IMR-90 (cell line): Measurements from ENCODE around the gene FPR2. TPM values are rescaled to one million over a fixed set of nuclear protein-coding genes. Genes with fewer than 3 reads are reported as not detected.

ENCODE experiments used
- ATAC-seq: fragments of 200-7000 bp; cut with Tn5 transposase; 2 replicates; pipeline ENCODE4 v1.9.1; 2020; ENCODE audit warnings: low read depth, mild to moderate bottlenecking, moderate library complexity
- BruUV-seq: library from RNA; stranded (reverse); fragments of 400-500 nt; replicated peaks from 2 replicates; lab custom pipeline; 2021; lab: Mats Ljungman, UMichigan
- CTCF ChIA-PET: fragments of 300-600 bp; formaldehyde crosslinking; extraction: SDS; loops from one replicate; lab custom pipeline; 2021; ENCODE audit warnings: antibody characterized with exemption; lab: Yijun Ruan, JAX
- POLR2A ChIA-PET: fragments of 300-600 bp; sonication (Branson Sonifier 250); formaldehyde crosslinking; loops from one replicate; lab custom pipeline; 2022; ENCODE audit warnings: antibody characterized with exemption; ENCODE audit not compliant: unreplicated experiment; lab: Charles Lee
- DNase-seq: peaks from one replicate; pipeline ENCODE4 v3.0.0; 2013
- H2AFZ ChIP-seq: replicated peaks from 2 replicates; pipeline ENCODE3; 2013; ENCODE audit warnings: low read length, mild to moderate bottlenecking; ENCODE audit not compliant: poor library complexity
- H2AK5ac ChIP-seq: 2 replicates; pipeline ENCODE4 v1.6.1; 2013; ENCODE audit warnings: low read depth, low read length, inconsistent platforms
- H2AK9ac ChIP-seq: replicated peaks from 2 replicates; pipeline ENCODE3; 2013; ENCODE audit warnings: mild to moderate bottlenecking, low read depth, low read length, moderate library complexity; ENCODE audit not compliant: poor library complexity
- H2BK120ac ChIP-seq: 2 replicates; pipeline ENCODE4 v1.6.1; 2013; ENCODE audit warnings: low read depth, low read length, inconsistent platforms
- H2BK15ac ChIP-seq: 3 replicates; pipeline ENCODE4 v1.6.1; 2013; ENCODE audit warnings: low read depth, low read length, inconsistent platforms
- H2BK20ac ChIP-seq: 2 replicates; pipeline ENCODE4 v1.6.1; 2013; ENCODE audit warnings: low read depth, mild to moderate bottlenecking, inconsistent platforms, low read length, moderate library complexity
- H2BK5ac ChIP-seq: 2 replicates; pipeline ENCODE4 v1.6.1; 2013; ENCODE audit warnings: mild to moderate bottlenecking, low read depth, low read length, inconsistent platforms; ENCODE audit not compliant: poor library complexity, severe bottlenecking
- H3K14ac ChIP-seq: replicated peaks from 2 replicates; pipeline ENCODE4 v1.6.1; 2013; ENCODE audit warnings: low read depth, low read length, inconsistent platforms
- H3K18ac ChIP-seq: 2 replicates; pipeline ENCODE4 v1.6.1; 2013; ENCODE audit warnings: low read depth, low read length, control low read depth
- H3K23ac ChIP-seq: 2 replicates; pipeline ENCODE4 v1.6.1; 2013; ENCODE audit warnings: low read depth, low read length, inconsistent platforms
- H3K27ac ChIP-seq: 2 replicates; pipeline ENCODE4 v1.5.1; 2013; ENCODE audit warnings: mild to moderate bottlenecking, control low read depth, low read length; ENCODE audit not compliant: insufficient read depth
- H3K27me3 ChIP-seq: 2 replicates; pipeline ENCODE4 v1.6.1; 2013; ENCODE audit warnings: low read length; ENCODE audit not compliant: control insufficient read depth, insufficient read depth
- H3K36me3 ChIP-seq: 2 replicates; pipeline ENCODE4 v1.6.1; 2013; ENCODE audit warnings: low read length, mixed read lengths; ENCODE audit not compliant: control insufficient read depth, insufficient read depth
- H3K4ac ChIP-seq: 2 replicates; pipeline ENCODE4 v1.6.1; 2013; ENCODE audit warnings: low read depth, low read length, inconsistent platforms
- H3K4me1 ChIP-seq: 2 replicates; pipeline ENCODE4 v1.6.1; 2013; ENCODE audit warnings: low read length, mixed read lengths; ENCODE audit not compliant: control insufficient read depth, insufficient read depth
- H3K4me2 ChIP-seq: 2 replicates; pipeline ENCODE4 v1.6.1; 2013; ENCODE audit warnings: low read depth, mild to moderate bottlenecking, control low read depth, low read length, moderate library complexity
- H3K4me3 ChIP-seq: 2 replicates; pipeline ENCODE4 v1.5.1; 2013; ENCODE audit warnings: low read depth, mild to moderate bottlenecking, control low read depth, low read length, moderate library complexity; ENCODE audit not compliant: insufficient read depth
- H3K56ac ChIP-seq: 2 replicates; pipeline ENCODE4 v1.6.1; 2013; ENCODE audit warnings: low read length, inconsistent platforms; ENCODE audit not compliant: insufficient read depth; ENCODE audit errors: extremely low read depth
- H3K79me1 ChIP-seq, 2 experiments: 2 replicates each; pipeline ENCODE4 v1.6.1; 2013; ENCODE audit warnings: low read length in 2 of 2, inconsistent platforms in 1 of 2, low read depth in 1 of 2
- H3K9ac ChIP-seq: 2 replicates; pipeline ENCODE4 v1.6.1; 2013; ENCODE audit warnings: low read depth, low read length, control low read depth
- H3K9me1 ChIP-seq: 2 replicates; pipeline ENCODE4 v1.6.1; 2013; ENCODE audit warnings: low read length, inconsistent platforms; ENCODE audit not compliant: insufficient read depth
- H3K9me3 ChIP-seq: 2 replicates; pipeline ENCODE4 v1.6.1; 2013; ENCODE audit warnings: low read length; ENCODE audit not compliant: control insufficient read depth, insufficient read depth
- H4K20me1 ChIP-seq: 2 replicates; pipeline ENCODE4 v1.6.1; 2013; ENCODE audit warnings: low read length, inconsistent platforms; ENCODE audit not compliant: insufficient read depth
- H4K5ac ChIP-seq: 2 replicates; pipeline ENCODE4 v1.6.1; 2013; ENCODE audit warnings: mild to moderate bottlenecking, low read depth, low read length, control low read depth
- H4K8ac ChIP-seq, 2 experiments: 2 replicates each; pipeline ENCODE4 v1.6.1; 2013; ENCODE audit warnings: low read depth in 2 of 2, low read length in 2 of 2, control low read depth in 1 of 2, inconsistent platforms in 1 of 2
- H4K91ac ChIP-seq: 2 replicates; pipeline ENCODE4 v1.6.1; 2013; ENCODE audit warnings: low read depth, low read length, inconsistent platforms; ENCODE audit not compliant: insufficient read depth
- BHLHE40 ChIP-seq: fragments of 150-350 bp; IDR thresholded peaks from 2 replicates; pipeline ENCODE4 v1.6.1; 2016; ENCODE audit warnings: mild to moderate bottlenecking, low read depth, low read length
- CEBPB ChIP-seq: IDR thresholded peaks from 2 replicates; pipeline ENCODE4 v1.6.1; 2012; ENCODE audit warnings: low read depth, low read length, improper control_type of control experiment
- CHD1 ChIP-seq: IDR thresholded peaks from 2 replicates; pipeline ENCODE4 v1.6.1; 2012; ENCODE audit warnings: low read depth, low read length, improper control_type of control experiment
- FOS ChIP-seq: fragments of 150-350 bp; IDR thresholded peaks from 2 replicates; pipeline ENCODE4 v1.6.1; 2016; ENCODE audit warnings: low read depth, low read length
- MAFK ChIP-seq: IDR thresholded peaks from 2 replicates; pipeline ENCODE4 v1.6.1; 2012; ENCODE audit warnings: low read depth, low read length, improper control_type of control experiment
- MXI1 ChIP-seq: IDR thresholded peaks from 2 replicates; pipeline ENCODE4 v1.6.1; 2012; ENCODE audit warnings: low read depth, mild to moderate bottlenecking, low read length, moderate library complexity, borderline replicate concordance
- NFE2L2 ChIP-seq: fragments of 150-350 bp; IDR thresholded peaks from 2 replicates; pipeline ENCODE4 v1.6.1; 2016; ENCODE audit warnings: low read depth, mild to moderate bottlenecking, low read length
- RCOR1 ChIP-seq: IDR thresholded peaks from 2 replicates; pipeline ENCODE4 v1.6.1; 2012; ENCODE audit warnings: mild to moderate bottlenecking, low read length, improper control_type of control experiment; ENCODE audit not compliant: insufficient replicate concordance
- RFX5 ChIP-seq: IDR thresholded peaks from 2 replicates; pipeline ENCODE4 v1.8.0; 2012; ENCODE audit warnings: low read depth, mild to moderate bottlenecking, low read length, moderate library complexity
- WGBS, 2 experiments: methylation state at CpG; one replicate each; pipeline versions ENCODE4 v1.1.5 to v1.1.7; 2013; ENCODE audit warnings: missing lambda C conversion rate in 2 of 2; ENCODE audit not compliant: insufficient read length in 1 of 2; ENCODE audit errors: extremely low coverage in 2 of 2; 5-methylcytosine and 5-hydroxymethylcytosine counted together
- dilution Hi-C: fragments of 300-500 bp; cut with HindIII; formaldehyde crosslinking; loops from one replicate; pipeline ENCODE4 v1.14.3; 2018; ENCODE audit warnings: low sequenced_read_pairs; ENCODE audit not compliant: unreplicated experiment
- in situ Hi-C: fragments of 300-500 bp; cut with MboI; formaldehyde crosslinking; loops from 3 replicates; pipeline ENCODE4 v1.14.3; 2019; ENCODE audit warnings: low sequenced_read_pairs, inconsistent platforms, mixed read lengths
- intact Hi-C: fragments of 100-400 bp; cut with micrococcal nuclease; formaldehyde crosslinking; loops from 2 replicates; pipeline ENCODE4 v1.10.0; 2022
- polyA plus RNA-seq, 3 experiments: library from polyadenylated mRNA; depleted of rRNA; stranded (reverse); fragments of >200 nt; gene quantifications; 2 replicates each; pipeline ENCODE4 v1.2.3, GENCODE V29; 2012; ENCODE audit warnings: low replicate concordance in 1 of 3
- total RNA-seq: library from RNA; depleted of rRNA; stranded (reverse); fragments of >200 nt; gene quantifications from 2 replicates; pipeline ENCODE4 v1.2.3, GENCODE V29; 2012
- TF ChIP-seq, protein P1 (sequence below): fragments of 150-350 bp; IDR thresholded peaks from 2 replicates; pipeline ENCODE4 v1.6.1; 2017; ENCODE audit warnings: mild to moderate bottlenecking, antibody characterized with exemption, low read length, low read depth
- TF ChIP-seq, protein P2 (sequence below): fragments of 150-350 bp; IDR thresholded peaks from 2 replicates; pipeline ENCODE4 v1.6.1; 2016; ENCODE audit warnings: low read depth, mild to moderate bottlenecking, low read length, moderate library complexity, borderline replicate concordance
- TF ChIP-seq, protein P3 (sequence below): conservative IDR thresholded peaks from 2 replicates; pipeline ENCODE4 v1.5.1; 2012; ENCODE audit warnings: mild to moderate bottlenecking, low read depth, low read length, improper control_type of control experiment

The FPR2 gene
- total and polyA plus RNA-seq, 2 of the 4 experiments (the other 2 are of a cell fraction): not detected

DNA sequence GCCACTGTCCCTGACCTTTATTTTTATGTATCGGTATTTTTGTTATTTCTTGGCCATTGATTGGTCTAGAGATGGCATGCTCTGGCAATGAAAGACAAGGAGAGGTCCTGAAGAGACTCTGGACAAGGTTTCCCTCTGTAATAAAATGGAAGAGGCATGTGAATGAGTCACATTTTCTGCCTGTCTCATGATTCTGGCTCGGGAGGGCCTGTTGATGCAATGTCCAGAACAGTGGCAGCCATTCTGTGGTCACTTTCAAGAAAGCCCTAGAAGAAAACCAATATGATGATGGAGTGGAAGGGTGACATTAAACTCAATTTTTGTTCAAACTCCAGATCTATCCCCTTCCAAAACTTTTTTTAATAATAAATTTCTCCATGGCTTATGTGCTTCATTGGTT is 32.0 kb downstream of the FPR2 start (continued):
- TF ChIP-seq, protein P1, sequence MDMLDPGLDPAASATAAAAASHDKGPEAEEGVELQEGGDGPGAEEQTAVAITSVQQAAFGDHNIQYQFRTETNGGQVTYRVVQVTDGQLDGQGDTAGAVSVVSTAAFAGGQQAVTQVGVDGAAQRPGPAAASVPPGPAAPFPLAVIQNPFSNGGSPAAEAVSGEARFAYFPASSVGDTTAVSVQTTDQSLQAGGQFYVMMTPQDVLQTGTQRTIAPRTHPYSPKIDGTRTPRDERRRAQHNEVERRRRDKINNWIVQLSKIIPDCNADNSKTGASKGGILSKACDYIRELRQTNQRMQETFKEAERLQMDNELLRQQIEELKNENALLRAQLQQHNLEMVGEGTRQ: no peak
- TF ChIP-seq RFX5 (no peak), CHD1 (no peak), BHLHE40 (no peak), MAFK (no peak), FOS (no peak), CEBPB (no peak)

DNA sequence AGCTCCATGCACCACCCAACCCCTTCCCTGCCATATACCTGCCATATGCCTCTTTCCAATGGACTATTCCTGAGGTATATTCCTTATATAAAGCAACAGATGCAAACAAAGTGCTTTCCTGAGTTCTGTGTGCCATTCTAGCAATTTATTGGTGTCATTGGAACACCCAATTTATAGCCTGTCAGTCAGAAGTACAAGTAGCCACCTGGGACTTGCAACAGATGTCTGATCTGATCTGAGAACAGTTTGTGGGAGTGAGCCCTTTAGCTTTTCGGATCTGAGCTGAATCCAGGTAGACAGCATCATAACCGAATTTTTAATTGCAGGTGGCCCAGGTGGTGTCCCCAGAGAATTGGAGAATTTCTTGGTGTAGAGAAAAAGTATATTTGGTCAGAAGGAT is 33.0 kb downstream of the FPR2 start:
- no peak overlapping the region for H2BK15ac ChIP-seq
- H3K79me1 ChIP-seq: no peaks in the 10 kb centered on the region
- ATAC-seq (no peak), DNase-seq (no peak)
- no TSS peak for BruUV-seq
- no peak overlapping the region for H2AK9ac ChIP-seq
- H3K36me3 ChIP-seq: no peaks in the 10 kb centered on the region
- H2AFZ ChIP-seq: no peak overlapping the region
- H2AK5ac ChIP-seq: no peak overlapping the region
- no peak overlapping the region for H3K23ac ChIP-seq
- H3K27me3 ChIP-seq: no peaks in the 10 kb centered on the region
- H4K8ac ChIP-seq: no peak overlapping the region
- H2BK5ac ChIP-seq: no peak overlapping the region
- H4K5ac ChIP-seq: no peak overlapping the region
- H3K4me1 ChIP-seq: no peaks in the 10 kb centered on the region
- dilution Hi-C loops (no loop called here), in situ Hi-C loops (no loop called here), intact Hi-C loops (no loop called here)
- H3K14ac ChIP-seq: no peak overlapping the region
- TF ChIP-seq, protein P2, sequence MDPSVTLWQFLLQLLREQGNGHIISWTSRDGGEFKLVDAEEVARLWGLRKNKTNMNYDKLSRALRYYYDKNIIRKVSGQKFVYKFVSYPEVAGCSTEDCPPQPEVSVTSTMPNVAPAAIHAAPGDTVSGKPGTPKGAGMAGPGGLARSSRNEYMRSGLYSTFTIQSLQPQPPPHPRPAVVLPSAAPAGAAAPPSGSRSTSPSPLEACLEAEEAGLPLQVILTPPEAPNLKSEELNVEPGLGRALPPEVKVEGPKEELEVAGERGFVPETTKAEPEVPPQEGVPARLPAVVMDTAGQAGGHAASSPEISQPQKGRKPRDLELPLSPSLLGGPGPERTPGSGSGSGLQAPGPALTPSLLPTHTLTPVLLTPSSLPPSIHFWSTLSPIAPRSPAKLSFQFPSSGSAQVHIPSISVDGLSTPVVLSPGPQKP: no peak
- TF ChIP-seq, protein P3, sequence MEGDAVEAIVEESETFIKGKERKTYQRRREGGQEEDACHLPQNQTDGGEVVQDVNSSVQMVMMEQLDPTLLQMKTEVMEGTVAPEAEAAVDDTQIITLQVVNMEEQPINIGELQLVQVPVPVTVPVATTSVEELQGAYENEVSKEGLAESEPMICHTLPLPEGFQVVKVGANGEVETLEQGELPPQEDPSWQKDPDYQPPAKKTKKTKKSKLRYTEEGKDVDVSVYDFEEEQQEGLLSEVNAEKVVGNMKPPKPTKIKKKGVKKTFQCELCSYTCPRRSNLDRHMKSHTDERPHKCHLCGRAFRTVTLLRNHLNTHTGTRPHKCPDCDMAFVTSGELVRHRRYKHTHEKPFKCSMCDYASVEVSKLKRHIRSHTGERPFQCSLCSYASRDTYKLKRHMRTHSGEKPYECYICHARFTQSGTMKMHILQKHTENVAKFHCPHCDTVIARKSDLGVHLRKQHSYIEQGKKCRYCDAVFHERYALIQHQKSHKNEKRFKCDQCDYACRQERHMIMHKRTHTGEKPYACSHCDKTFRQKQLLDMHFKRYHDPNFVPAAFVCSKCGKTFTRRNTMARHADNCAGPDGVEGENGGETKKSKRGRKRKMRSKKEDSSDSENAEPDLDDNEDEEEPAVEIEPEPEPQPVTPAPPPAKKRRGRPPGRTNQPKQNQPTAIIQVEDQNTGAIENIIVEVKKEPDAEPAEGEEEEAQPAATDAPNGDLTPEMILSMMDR: no peak
- TF ChIP-seq CHD1 (no peak), RCOR1 (no peak), CEBPB (no peak), NFE2L2 (no peak), MXI1 (no peak), MAFK (no peak)
- H3K18ac ChIP-seq: no peak overlapping the region
- no peaks in the 10 kb centered on the region for H3K9me1 ChIP-seq
- 43% methylated on average over 1 of the region's 2 CpGs; no CpG with 5 or more reads in 1 of the 2 experiments for WGBS, 2 experiments
- H3K4ac ChIP-seq: no peak overlapping the region
- no peak overlapping the region for H3K27ac ChIP-seq
- ChIA-PET POLR2A (no interaction called here), CTCF (no interaction called here)
- no peak overlapping the region for H3K9ac ChIP-seq
- no peak overlapping the region for H3K4me3 ChIP-seq
- no peak overlapping the region for H2BK120ac ChIP-seq
- H3K9me3 ChIP-seq: peaks cover 2% of the 10 kb centered on the region; the same call in 1 of the 2 replicates
- no peak overlapping the region for H3K4me2 ChIP-seq
- H3K56ac ChIP-seq: no peak overlapping the region
- H2BK20ac ChIP-seq: no peak overlapping the region
- no peaks in the 10 kb centered on the region for H4K20me1 ChIP-seq
- no peak overlapping the region for H4K91ac ChIP-seq
